GM12891 (cell line): ENCODE data around the gene PHF24.
"Not testable (repeated sequence)": the region's sequence is repeated elsewhere in the genome, so short reads cannot be mapped to it uniquely, and the experiment has no call there.

Experiments
- POLR2A ChIP-seq: IDR thresholded peaks from 2 replicates; pipeline ENCODE4 v1.6.1; 2011; ENCODE audit warnings: low read depth, low read length, control low read depth
- POLR2AphosphoS5 ChIP-seq: IDR thresholded peaks from 2 replicates; pipeline ENCODE4 v1.6.1; 2011; ENCODE audit warnings: low read depth, low read length, control low read depth

DNA sequence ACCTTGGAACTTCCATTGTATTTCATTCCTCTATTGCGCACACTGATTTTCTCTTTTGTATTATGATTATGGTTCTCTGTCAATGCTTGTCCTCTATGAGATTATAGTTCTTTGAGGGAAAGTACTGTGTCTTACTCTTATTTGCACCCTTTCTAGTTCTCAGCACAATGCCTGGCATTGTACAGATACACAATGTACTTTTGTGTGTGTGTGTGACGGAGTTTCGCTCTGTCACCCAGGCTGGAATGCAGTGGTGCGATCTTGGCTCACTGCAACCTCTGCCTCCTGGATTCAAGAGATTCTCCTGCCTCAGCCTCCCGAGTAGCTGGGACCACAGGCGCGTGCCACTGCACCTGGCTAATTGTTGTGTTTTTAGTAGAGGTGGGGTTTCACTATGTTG lies 2.0 kb upstream of the PHF24 start:
- not testable (repeated sequence) for TF ChIP-seq POLR2A, POLR2AphosphoS5
